Left ventricle myocardium inferior (tissue), 1 donor: ENCODE data around the gene ATP6V0E1. TPM values are rescaled to one million over a fixed set of nuclear protein-coding genes. Genes with fewer than 3 reads are reported as not detected.

Source experiments
- DNase-seq: peaks from one replicate; pipeline ENCODE4 v3.0.0-alpha.2; 2020
- H3K27ac ChIP-seq: fragments of 200-600 bp; replicated peaks from 2 replicates; pipeline ENCODE4 v1.8.0; 2021
- H3K27me3 ChIP-seq: fragments of 200-600 bp; 2 replicates; pipeline ENCODE4 v1.8.0; 2021; ENCODE audit warnings: low read depth
- H3K36me3 ChIP-seq: fragments of 200-600 bp; 2 replicates; pipeline ENCODE4 v1.8.0; 2021
- H3K4me1 ChIP-seq: fragments of 200-600 bp; 2 replicates; pipeline ENCODE4 v1.8.0; 2021
- H3K4me3 ChIP-seq: fragments of 200-600 bp; 2 replicates; pipeline ENCODE4 v1.8.0; 2021; ENCODE audit warnings: mild to moderate bottlenecking, moderate library complexity
- H3K9me3 ChIP-seq: fragments of 200-600 bp; replicated peaks from 2 replicates; pipeline ENCODE4 v1.8.0; 2021
- intact Hi-C: fragments of 100-400 bp; cut with micrococcal nuclease; formaldehyde crosslinking; loops from one replicate; pipeline ENCODE4 v1.11.0; 2022
- total RNA-seq: library from RNA; stranded (reverse); fragmentation: NEBNext Ultra II Directional; extraction: Animal tissue kit (Norgen Biotek cat#: 25700); gene quantifications from one replicate; pipeline ENCODE4 v1.2.1, GENCODE V29; 2021
- TF ChIP-seq, protein P1 (sequence below): fragments of 200-600 bp; IDR thresholded peaks from 2 replicates; pipeline ENCODE4 v1.8.0; 2021; ENCODE audit warnings: antibody characterized with exemption, mild to moderate bottlenecking, borderline replicate concordance
- donor health status: DM: no; HTN: yes; CAD: no; lungs with severe emphysema.

ATP6V0E1 gene
- total RNA-seq, 1 donor from 2014 or later = 208 TPM

DNA sequence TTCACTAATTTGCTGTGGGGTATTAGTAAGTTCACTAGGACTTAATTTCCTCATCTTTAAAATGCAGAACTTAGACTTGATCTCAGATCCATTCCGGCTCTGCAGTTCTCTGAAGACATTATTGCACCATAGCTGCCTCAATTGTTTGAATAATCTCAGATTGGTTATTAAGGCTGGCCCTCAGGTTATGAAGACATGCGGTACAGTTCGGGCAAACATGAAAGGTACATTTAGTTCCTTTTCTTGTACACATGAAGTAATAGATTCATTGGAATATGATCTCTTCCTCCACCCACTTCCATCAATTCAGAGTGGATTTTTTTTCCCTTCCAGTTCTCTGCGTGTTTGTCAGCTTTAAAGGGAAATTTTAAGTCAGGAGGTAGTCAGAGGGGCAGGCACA is 28.0 kb downstream of the ATP6V0E1 start:
- H3K36me3 ChIP-seq = no peaks in the 10 kb centered on the region
- peak overlapping the region; percentile 61 for H3K27ac ChIP-seq
- no peak for DNase-seq
- intact Hi-C loops = no loop called here
- no peak overlapping the region for H3K4me3 ChIP-seq
- H3K9me3 ChIP-seq = no peaks in the 10 kb centered on the region
- TF ChIP-seq, protein P1, sequence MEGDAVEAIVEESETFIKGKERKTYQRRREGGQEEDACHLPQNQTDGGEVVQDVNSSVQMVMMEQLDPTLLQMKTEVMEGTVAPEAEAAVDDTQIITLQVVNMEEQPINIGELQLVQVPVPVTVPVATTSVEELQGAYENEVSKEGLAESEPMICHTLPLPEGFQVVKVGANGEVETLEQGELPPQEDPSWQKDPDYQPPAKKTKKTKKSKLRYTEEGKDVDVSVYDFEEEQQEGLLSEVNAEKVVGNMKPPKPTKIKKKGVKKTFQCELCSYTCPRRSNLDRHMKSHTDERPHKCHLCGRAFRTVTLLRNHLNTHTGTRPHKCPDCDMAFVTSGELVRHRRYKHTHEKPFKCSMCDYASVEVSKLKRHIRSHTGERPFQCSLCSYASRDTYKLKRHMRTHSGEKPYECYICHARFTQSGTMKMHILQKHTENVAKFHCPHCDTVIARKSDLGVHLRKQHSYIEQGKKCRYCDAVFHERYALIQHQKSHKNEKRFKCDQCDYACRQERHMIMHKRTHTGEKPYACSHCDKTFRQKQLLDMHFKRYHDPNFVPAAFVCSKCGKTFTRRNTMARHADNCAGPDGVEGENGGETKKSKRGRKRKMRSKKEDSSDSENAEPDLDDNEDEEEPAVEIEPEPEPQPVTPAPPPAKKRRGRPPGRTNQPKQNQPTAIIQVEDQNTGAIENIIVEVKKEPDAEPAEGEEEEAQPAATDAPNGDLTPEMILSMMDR = no peak
- no peaks in the 10 kb centered on the region for H3K27me3 ChIP-seq
- H3K4me1 ChIP-seq = peaks cover 67% of the 10 kb centered on the region

DNA sequence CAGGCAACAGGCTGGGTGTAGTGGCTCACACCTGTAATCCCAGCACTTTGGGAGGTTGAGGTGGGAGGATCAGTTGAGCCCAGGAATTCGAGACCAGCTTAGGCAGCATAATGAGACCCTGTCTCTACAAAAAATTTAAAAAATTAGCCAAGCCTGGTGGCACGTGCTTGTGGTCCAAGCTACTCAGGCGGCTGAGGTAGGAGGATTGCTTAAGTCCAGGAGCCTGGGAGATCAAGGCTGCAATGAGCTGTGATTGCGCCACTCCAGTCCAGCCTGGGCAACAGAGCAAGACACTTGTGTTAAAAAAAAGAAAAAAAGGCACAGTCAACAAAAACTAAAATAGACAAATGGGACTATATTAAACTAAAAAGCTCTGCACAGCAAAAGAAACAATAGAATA is 29.3 kb downstream of the ATP6V0E1 start:
- H3K27me3 ChIP-seq = no peaks in the 10 kb centered on the region
- DNase-seq = no peak
- peaks cover 59% of the 10 kb centered on the region for H3K4me1 ChIP-seq
- no peaks in the 10 kb centered on the region for H3K36me3 ChIP-seq
- no peaks in the 10 kb centered on the region for H3K9me3 ChIP-seq
- no peak overlapping the region for H3K4me3 ChIP-seq
- intact Hi-C loops = no loop called here
- TF ChIP-seq, protein P1 = no peak
- H3K27ac ChIP-seq = no peak overlapping the region

DNA sequence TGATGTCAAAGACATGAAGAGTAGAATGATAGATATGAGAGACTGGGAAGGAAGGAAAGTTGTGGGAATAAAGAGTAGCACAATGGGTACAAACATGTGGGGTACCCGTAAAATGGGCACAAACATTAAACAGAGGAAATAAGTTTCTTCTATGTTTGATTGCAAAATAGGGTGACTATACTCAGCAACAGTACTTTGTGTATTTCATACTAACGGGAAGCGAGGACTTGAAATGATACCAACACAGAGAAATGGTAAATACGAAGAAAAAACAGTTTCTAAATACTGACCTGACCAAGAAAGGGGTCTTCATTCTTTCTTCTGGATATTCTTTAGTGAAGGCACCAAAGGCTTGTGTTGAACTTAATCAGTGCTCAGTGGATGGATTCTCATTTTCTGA is 31.1 kb downstream of the ATP6V0E1 start:
- TF ChIP-seq, protein P1 = no peak
- no peak for DNase-seq
- H3K4me1 ChIP-seq = peaks cover 51% of the 10 kb centered on the region
- no peak overlapping the region for H3K27ac ChIP-seq
- intact Hi-C loops = no loop called here
- no peaks in the 10 kb centered on the region for H3K27me3 ChIP-seq
- no peaks in the 10 kb centered on the region for H3K9me3 ChIP-seq
- no peak overlapping the region for H3K4me3 ChIP-seq
- no peaks in the 10 kb centered on the region for H3K36me3 ChIP-seq

DNA sequence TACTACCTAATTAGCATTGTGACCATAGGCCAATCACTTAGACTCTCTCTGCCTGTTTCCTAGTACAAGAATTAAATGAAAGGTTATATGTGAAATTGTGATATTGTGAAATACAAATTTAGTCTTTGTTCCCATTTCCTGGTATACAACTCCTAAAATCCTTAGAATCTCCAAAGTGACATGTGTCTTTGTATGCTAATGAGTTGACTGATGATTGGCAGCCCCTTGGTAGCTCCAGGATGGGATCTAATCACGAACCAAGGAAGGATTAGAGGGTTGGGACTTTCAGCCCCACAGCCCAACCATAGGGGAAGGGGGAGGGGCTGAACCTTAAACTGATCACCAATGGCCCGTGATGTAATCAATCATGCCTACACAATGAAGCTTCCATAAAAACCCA is 31.6 kb downstream of the ATP6V0E1 start:
- Histone ChIP-seq H3K36me3 (no peaks in the 10 kb centered on the region), H3K9me3 (no peaks in the 10 kb centered on the region), H3K27me3 (no peaks in the 10 kb centered on the region), H3K4me1 (peaks cover 50% of the 10 kb centered on the region), H3K27ac (no peak overlapping the region), H3K4me3 (no peak overlapping the region)
- TF ChIP-seq, protein P1 = no peak
- intact Hi-C loops = no loop called here
- DNase-seq = no peak

DNA sequence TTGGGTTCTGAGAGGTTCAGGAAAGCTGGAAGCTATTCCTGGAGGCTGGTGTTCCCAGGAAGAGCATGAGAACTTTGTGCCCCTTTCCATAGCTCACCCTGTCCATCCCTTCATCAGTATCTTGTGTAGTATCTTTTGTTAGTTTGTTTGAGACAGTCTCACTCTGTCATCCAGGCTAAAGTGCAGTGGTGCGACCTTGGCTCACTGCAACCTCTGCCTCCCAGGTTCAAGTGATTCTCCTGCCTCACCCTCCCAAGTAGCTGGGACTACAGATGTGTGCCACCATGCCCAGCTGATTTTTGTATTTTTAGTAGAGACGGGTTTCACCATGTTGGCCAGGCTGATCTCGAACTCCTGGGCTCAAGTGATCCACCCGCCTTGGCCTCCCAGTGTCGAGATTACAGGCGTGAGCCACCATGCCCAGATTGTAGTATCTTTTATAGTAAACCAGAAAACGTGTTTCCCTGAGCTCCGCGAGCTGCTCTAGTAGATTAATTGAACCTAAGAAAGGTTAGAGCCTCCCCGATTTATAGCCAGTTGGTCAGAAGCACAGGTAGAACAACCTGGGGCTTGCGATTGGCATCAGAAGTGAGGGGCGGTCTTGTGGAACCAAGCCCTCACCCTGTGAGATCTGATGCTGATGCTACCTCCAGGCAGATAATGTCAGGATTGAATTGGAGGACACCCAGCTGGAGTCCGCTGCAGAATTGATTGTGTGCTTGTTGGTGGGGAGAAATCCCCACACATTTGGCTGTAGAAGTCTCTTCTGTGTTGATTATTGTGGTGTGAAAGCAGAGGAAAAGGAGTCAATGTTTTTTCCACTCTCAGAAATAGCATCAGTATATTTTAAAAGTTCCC is 32.3 kb downstream of the ATP6V0E1 start:
- H3K4me3 ChIP-seq = no peak overlapping the region
- H3K4me1 ChIP-seq = peaks cover 50% of the 10 kb centered on the region
- H3K27ac ChIP-seq = peak overlapping the region; percentile 72
- H3K9me3 ChIP-seq = no peaks in the 10 kb centered on the region
- no peaks in the 10 kb centered on the region for H3K36me3 ChIP-seq
- DNase-seq = no peak
- no peaks in the 10 kb centered on the region for H3K27me3 ChIP-seq
- intact Hi-C loops = no loop called here
- TF ChIP-seq, protein P1 = no peak
